ENCODE data around the gene PCDH9.

GRCh38 chr13:66565279-66565678 lies 664.9 kb downstream of the PCDH9 start:
- TF ChIP-seq, protein P1, sequence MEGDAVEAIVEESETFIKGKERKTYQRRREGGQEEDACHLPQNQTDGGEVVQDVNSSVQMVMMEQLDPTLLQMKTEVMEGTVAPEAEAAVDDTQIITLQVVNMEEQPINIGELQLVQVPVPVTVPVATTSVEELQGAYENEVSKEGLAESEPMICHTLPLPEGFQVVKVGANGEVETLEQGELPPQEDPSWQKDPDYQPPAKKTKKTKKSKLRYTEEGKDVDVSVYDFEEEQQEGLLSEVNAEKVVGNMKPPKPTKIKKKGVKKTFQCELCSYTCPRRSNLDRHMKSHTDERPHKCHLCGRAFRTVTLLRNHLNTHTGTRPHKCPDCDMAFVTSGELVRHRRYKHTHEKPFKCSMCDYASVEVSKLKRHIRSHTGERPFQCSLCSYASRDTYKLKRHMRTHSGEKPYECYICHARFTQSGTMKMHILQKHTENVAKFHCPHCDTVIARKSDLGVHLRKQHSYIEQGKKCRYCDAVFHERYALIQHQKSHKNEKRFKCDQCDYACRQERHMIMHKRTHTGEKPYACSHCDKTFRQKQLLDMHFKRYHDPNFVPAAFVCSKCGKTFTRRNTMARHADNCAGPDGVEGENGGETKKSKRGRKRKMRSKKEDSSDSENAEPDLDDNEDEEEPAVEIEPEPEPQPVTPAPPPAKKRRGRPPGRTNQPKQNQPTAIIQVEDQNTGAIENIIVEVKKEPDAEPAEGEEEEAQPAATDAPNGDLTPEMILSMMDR (IDR thresholded peaks at IDR 0.05), result no peak
- TF ChIP-seq POLR2A (IDR thresholded peaks at IDR 0.05) (no peak), EP300 (IDR thresholded peaks at IDR 0.05; ENCODE audit: low read depth) (no peak)
